Ishikawa (cell line): Measurements from ENCODE around the gene TFCP2L1.

Experiments used
- CEBPB ChIP-seq: IDR thresholded peaks from 2 replicates; pipeline ENCODE4 v1.6.1; 2012
- CREB1 ChIP-seq: IDR thresholded peaks from 2 replicates; pipeline ENCODE4 v1.6.1; 2012; ENCODE audit warnings: low read depth
- EGR1 ChIP-seq: IDR thresholded peaks from 2 replicates; pipeline ENCODE4 v1.6.1; 2012
- EP300 ChIP-seq: IDR thresholded peaks from 2 replicates; pipeline ENCODE4 v1.6.1; 2012; ENCODE audit warnings: borderline replicate concordance
- FOXM1 ChIP-seq: IDR thresholded peaks from 2 replicates; pipeline ENCODE4 v1.6.1; 2012; ENCODE audit warnings: low read depth, borderline replicate concordance
- MAX ChIP-seq: IDR thresholded peaks from 2 replicates; pipeline ENCODE4 v1.6.1; 2012
- NFIC ChIP-seq: IDR thresholded peaks from 2 replicates; pipeline ENCODE4 v1.6.1; 2012
- RAD21 ChIP-seq: IDR thresholded peaks from 2 replicates; pipeline ENCODE4 v1.6.1; 2012; ENCODE audit warnings: low read depth
- REST ChIP-seq: IDR thresholded peaks from 2 replicates; pipeline ENCODE4 v1.6.1; 2012; ENCODE audit warnings: low read depth, mild to moderate bottlenecking
- TAF1 ChIP-seq: IDR thresholded peaks from 2 replicates; pipeline ENCODE4 v1.6.1; 2012; ENCODE audit warnings: low read depth, mild to moderate bottlenecking
- TCF12 ChIP-seq: IDR thresholded peaks from 2 replicates; pipeline ENCODE4 v1.6.1; 2012; ENCODE audit warnings: low read depth
- TEAD4 ChIP-seq: IDR thresholded peaks from 2 replicates; pipeline ENCODE4 v1.6.1; 2012
- YY1 ChIP-seq: IDR thresholded peaks from 2 replicates; pipeline ENCODE4 v1.6.1; 2012; ENCODE audit warnings: low read depth
- ZBTB7A ChIP-seq: IDR thresholded peaks from 2 replicates; pipeline ENCODE4 v1.6.1; 2012; ENCODE audit warnings: low read depth

- no peak for TF ChIP-seq CREB1
- TF ChIP-seq RAD21: no peak
- TF ChIP-seq REST: no peak
- TF ChIP-seq YY1: no peak
- TF ChIP-seq EP300: no peak
- no peak for TF ChIP-seq TEAD4
- no peak for TF ChIP-seq ZBTB7A
- TF ChIP-seq MAX: no peak
- no peak for TF ChIP-seq EGR1
- TF ChIP-seq NFIC: no peak
- TF ChIP-seq TAF1: no peak
- no peak for TF ChIP-seq CEBPB
- no peak for TF ChIP-seq FOXM1
- TF ChIP-seq TCF12: no peak
These were observed 109.7 kb downstream of the TFCP2L1 start for GRCh38 chr2:121175326-121175725.
